Stimulated activated CD8-positive, alpha-beta memory T cell treated with anti-CD3 and anti-CD28 coated beads, Interleukin-7, amount 100 ng/mL, for 4 hours (primary cell): Measurements from ENCODE around the gene WASHC1.
"Not testable (repeated sequence)": the region's sequence is repeated elsewhere in the genome, so short reads cannot be mapped to it uniquely, and the experiment has no call there.

Experiments
- DNase-seq, 2 donors: peaks; one replicate each; pipeline ENCODE4 v3.0.0-alpha.2; 2020; ENCODE audit warnings: low read depth in 2 of 2

WASHC1 gene

DNA sequence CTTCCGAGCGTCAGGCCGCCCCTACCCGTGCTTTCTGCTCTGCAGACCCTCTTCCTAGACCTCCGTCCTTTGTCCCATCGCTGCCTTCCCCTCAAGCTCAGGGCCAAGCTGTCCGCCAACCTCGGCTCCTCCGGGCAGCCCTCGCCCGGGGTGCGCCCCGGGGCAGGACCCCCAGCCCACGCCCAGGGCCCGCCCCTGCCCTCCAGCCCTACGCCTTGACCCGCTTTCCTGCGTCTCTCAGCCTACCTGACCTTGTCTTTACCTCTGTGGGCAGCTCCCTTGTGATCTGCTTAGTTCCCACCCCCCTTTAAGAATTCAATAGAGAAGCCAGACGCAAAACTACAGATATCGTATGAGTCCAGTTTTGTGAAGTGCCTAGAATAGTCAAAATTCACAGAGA is at the start of gene WASHC1:
Gene WASHC1 (minus strand): TSS at position 101 of the 400 bp plus-strand sequence. CDS start 4,457 bp downstream, outside the sequence.
- not testable (repeated sequence) for DNase-seq

GRCh38 chr9:78333-78732 is 49.1 kb upstream of the WASHC1 start:
- not testable (repeated sequence) for DNase-seq

- not testable (repeated sequence) for DNase-seq
Observed at GRCh38 chr9:76389-76788, 47.1 kb upstream of the WASHC1 start.

GRCh38 chr9:73900-74525 is 44.8 kb upstream of the WASHC1 start:
- DNase-seq: not testable (repeated sequence)

- not testable (repeated sequence) for DNase-seq
Observed at GRCh38 chr9:73076-73899, 44.0 kb upstream of the WASHC1 start.

GRCh38 chr9:63031-63629 is 33.9 kb upstream of the WASHC1 start:
- DNase-seq: peak; percentile 16 to 35

GRCh38 chr9:52678-53077 is 23.4 kb upstream of the WASHC1 start:
- not testable (repeated sequence) for DNase-seq

DNA sequence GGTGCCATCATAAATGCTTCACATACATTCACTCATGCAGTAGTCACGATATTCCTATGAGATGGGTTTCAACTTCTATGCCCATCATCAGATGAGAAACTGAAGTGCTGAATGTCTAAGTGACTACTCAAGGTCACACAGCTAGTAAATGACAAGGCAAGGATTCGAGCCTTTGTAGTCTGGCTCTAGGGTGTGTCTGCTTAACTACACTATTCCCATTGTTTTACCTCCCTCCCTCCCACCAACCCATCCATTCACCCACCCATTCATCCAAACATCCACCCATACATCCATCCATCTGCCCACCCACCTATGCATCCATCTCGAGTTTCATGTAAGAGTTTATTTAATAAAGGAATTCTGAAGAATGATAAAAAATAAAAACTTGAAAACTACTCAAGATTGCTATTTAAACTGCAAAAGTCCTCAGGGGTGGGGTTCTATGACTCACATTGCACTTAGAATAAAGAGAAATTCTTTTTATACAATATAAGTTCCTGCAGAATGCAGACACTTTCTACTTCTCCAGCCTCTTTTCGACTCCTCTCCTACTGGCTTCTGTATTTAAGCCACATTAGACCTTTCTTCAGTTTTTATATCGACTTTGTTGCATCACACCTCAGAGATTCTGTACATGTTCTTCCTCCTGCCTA is 19.1 kb upstream of the WASHC1 start:
- DNase-seq: not testable (repeated sequence)

DNA sequence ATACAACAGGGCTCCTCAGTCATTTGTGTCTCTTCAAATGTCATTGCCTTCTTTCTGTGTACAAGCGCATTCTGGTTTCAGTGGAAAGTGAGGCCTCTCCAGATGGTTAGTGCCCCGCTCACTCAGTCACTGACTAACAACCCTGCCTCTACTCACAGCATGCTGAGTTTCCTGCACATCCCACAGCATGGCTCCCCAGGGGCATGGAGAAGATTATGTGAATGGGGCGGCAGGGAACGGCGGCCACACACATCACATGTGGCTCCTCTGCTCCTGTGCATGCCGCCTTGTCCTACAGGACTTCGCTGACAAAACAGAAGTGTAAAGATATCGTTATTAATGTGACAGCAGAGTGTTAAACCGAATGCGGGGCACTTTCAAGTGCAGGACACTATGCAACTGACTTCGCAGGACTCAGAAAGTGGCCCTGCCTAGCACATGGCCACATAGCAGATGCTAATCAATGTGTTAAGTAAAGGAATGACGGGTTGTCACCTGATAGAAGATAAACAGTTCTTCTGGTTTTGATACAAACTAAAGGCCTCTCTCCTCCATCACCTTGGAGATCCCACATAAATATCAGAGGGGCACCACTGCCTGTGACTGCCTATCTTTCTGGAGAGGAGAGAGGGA is 17.5 kb upstream of the WASHC1 start:
- DNase-seq: not testable (repeated sequence)

- not testable (repeated sequence) for DNase-seq
Observed at GRCh38 chr9:46164-46563, 16.9 kb upstream of the WASHC1 start.

GRCh38 chr9:45180-45878 is 16.1 kb upstream of the WASHC1 start:
- DNase-seq: not testable (repeated sequence)

DNA sequence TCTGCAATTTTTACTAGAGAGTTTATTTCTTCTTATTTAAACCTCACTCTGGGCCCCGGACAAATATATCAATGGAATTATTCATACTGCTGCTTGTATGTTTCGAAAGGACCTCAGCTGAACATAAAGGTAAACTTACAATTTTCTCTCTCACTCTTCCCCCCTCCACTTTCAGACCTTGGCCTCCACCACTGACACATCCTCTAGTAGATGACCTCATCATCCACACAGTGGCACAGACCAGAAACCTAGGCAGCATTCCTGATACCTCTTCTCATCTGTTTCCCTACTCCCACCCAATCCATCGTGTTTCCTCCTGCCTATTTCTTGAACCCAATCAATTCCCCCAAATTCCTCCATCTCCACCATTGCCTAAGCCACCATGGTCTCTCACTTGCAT is 15.2 kb upstream of the WASHC1 start:
- not testable (repeated sequence) for DNase-seq

DNA sequence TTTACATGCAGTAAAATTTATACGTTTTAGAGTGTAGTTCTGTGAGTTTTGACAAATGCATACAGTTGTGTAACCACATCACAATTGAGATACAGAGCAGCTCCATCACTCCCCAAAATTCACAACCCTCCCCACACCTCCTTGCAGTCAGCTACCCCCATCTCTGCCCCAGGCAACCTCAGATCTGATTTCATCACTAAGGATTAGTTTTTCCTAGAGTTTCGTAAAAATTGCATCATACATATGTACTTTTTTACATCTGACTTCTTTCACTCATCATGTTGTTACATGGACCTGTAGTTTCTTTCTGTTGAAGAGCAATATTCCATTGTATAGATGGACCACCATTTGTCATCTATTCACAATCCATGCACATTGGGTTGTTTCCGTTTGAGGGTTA is 14.4 kb upstream of the WASHC1 start:
- DNase-seq: not testable (repeated sequence)

DNA sequence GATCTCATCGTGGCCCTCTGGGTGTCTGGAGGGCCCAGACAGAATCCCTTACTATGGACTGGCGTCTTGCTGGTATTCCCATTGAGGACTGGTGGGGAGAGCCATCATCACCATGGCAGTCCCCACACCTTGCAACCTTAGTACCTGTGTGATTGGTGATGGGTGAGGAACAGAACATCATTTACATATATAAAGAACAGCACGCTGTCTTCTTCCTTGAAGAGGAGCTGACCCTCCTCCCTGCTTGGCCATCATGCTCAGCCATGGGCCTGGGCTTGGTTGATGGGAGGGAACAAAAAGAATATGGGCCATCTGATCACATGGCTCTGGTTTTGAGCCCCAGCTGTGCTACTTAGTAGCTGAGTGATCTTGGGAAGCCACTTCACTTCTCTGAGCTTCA is 13.9 kb upstream of the WASHC1 start:
- DNase-seq: not testable (repeated sequence)

- not testable (repeated sequence) for DNase-seq
Observed at GRCh38 chr9:41819-42218, 12.6 kb upstream of the WASHC1 start.

DNA sequence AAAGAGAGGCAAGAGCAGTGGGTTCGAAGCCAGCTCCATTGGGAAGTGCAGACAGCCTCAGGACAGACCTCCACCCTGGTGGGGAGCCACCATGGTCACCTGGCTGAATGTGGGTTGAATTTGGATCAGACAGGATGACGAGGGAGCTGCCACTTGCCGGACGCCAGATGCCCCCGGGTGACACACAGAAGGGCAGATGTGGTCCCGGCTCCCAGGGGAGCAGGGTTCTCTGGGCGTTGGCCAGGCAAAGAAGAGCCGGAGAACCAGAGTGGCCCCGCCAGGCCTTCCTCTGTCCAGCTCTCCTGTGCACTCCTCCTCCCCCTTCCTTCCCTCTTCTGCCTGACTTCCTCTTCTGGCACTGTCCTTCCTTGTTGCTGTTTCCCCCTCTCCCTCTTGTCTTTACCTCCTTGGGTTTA is 12.0 kb upstream of the WASHC1 start:
- DNase-seq: not testable (repeated sequence)

- DNase-seq: not testable (repeated sequence)
Observed at GRCh38 chr9:32308-32707, 3.1 kb upstream of the WASHC1 start.

DNA sequence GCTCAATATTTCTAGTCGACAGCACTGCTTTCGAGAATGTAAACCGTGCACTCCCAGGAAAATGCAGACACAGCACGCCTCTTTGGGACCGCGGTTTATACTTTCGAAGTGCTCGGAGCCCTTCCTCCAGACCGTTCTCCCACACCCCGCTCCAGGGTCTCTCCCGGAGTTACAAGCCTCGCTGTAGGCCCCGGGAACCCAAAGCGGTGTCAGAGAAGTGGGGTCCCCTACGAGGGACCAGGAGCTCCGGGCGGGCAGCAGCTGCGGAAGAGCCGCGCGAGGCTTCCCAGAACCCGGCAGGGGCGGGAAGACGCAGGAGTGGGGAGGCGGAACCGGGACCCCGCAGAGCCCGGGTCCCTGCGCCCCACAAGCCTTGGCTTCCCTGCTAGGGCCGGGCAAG is 481 bp downstream of the WASHC1 start:
- not testable (repeated sequence) for DNase-seq

GRCh38 chr9:21621-22020 is 7.6 kb downstream of the WASHC1 start:
- not testable (repeated sequence) for DNase-seq

- DNase-seq: not testable (repeated sequence)
Observed at GRCh38 chr9:16875-17274, 12.4 kb downstream of the WASHC1 start.
